GM10266 (cell line): ENCODE results near the gene MACROD1.

Experiments used
- DNase-seq: peaks from one replicate; pipeline ENCODE4 v3.0.0; 2012; ENCODE audit errors: extremely low spot score
- TF ChIP-seq, protein P1 (sequence below): IDR thresholded peaks from 2 replicates; pipeline ENCODE4 v1.5.1; 2012; ENCODE audit warnings: mild to moderate bottlenecking, low read depth; ENCODE audit not compliant: control insufficient read depth, insufficient read depth; ENCODE audit errors: missing control alignments

The MACROD1 gene

DNA sequence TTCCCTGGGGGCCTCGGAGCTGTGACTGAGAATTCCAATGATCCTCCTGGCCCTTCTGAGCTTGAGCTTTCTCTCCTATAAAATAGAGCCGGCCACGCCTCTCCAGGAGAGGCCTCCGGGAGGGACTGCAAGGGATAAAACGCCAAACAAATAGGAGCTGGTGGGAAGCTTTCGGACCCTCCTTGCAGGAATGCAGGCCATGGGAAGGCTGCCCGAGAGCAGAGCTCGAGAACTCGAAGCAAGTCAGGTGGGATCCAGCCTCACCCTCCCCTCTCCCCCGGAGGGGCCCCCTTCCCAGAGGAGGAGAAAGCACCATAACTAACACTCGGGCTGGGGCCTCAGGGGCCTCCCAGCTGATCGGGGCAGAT, 95.6 kb downstream of the MACROD1 start:
- DNase-seq: no peak
- TF ChIP-seq, protein P1, sequence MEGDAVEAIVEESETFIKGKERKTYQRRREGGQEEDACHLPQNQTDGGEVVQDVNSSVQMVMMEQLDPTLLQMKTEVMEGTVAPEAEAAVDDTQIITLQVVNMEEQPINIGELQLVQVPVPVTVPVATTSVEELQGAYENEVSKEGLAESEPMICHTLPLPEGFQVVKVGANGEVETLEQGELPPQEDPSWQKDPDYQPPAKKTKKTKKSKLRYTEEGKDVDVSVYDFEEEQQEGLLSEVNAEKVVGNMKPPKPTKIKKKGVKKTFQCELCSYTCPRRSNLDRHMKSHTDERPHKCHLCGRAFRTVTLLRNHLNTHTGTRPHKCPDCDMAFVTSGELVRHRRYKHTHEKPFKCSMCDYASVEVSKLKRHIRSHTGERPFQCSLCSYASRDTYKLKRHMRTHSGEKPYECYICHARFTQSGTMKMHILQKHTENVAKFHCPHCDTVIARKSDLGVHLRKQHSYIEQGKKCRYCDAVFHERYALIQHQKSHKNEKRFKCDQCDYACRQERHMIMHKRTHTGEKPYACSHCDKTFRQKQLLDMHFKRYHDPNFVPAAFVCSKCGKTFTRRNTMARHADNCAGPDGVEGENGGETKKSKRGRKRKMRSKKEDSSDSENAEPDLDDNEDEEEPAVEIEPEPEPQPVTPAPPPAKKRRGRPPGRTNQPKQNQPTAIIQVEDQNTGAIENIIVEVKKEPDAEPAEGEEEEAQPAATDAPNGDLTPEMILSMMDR: no peak

DNA sequence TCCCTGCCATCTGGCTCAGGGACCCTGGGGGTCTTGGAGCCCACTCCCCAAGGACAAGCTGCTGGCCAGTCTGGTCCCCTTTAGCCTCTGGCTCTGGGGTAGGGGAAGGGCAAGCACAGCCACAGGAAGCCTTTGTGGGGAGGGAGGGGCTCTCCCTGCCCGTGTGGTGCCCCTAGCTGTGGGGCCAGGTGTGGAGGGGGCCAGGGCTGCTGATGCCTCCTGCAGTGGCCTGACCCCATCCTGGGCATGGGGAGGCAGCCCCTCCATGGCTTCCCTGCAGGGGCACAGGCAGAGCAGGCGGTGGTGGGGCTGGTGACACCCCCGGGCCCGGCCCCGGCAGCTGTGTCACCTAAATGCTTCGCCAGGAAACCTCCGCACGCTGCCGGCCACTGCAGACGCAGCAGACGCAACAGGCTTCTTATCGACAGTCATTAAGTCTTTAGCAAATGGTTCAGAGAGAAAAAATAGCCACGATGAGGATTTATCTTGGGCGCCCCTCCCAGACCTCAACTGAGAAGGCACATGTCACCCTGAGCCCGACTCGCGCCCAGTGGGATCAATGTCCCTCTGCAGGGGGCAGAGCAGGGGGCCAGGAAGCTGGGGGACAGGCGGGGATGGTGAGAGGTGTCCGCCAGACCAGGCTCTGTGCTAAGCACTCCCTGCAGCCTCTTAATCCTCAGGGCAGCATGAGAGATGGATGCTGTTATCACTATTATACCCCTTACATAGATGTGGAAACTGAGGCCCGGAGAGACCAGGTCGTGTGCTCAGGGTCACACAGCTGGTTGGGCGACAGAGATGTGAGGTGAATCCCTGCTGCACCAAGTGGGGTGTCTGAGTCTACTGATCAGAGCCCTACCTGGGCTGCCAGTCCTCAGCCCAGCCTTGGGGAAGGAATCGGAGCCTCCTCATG, 96.3 kb downstream of the MACROD1 start:
- TF ChIP-seq, protein P1: no peak
- no peak for DNase-seq

DNA sequence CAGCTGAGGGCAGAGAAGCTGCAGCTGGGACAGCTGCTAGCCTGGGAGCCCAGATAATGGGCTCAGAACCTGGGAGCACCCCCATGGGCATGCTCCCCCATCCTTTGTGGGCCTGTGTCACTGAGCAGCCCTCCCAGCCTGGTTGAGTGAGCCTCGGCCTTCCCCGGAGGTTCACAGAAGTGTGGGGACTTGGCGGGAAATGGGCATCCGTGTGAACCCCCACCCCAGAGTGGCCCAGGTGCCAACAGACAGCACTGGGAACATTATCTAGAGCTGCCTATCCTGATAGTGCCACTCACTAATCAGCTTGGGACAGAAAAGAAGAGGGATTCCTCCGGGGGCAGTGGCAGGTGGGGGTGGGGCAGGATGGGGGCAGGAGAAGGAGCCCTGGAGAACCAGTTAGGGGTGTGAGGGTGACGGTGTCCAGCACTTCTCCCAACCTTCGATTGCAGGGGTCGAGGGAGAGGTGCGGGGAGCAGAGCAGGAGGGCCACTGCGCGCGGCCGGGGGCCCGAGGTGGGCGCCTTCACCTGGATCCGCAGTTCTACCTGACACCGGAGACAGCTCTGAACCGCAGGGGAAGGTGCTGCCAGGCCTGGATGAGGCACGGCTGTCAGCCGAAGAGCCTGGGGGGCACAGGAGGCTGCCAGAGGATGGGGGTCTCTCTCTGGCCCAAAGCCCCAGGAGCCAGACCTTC, 97.1 kb downstream of the MACROD1 start:
- TF ChIP-seq, protein P1: no peak
- DNase-seq: no peak

- DNase-seq: no peak
- TF ChIP-seq, protein P1: no peak
These were observed 98.5 kb downstream of the MACROD1 start for GRCh38 chr11:64067230-64067993.

- TF ChIP-seq, protein P1: no peak
- DNase-seq: no peak
These were observed 100.2 kb downstream of the MACROD1 start for GRCh38 chr11:64065712-64066111.

GRCh38 chr11:64065141-64065465, 100.8 kb downstream of the MACROD1 start:
- TF ChIP-seq, protein P1: no peak
- DNase-seq: no peak
